K562 (cell line): ENCODE measurements around the gene DHRS13. TPM values are rescaled to one million over a fixed set of nuclear protein-coding genes. Genes with fewer than 3 reads are reported as not detected.

Source experiments
- BCOR ChIP-seq: fragments of 450-650 bp; IDR thresholded peaks from 2 replicates; pipeline ENCODE4 v1.6.1; 2016
- CBX3 ChIP-seq, 2 experiments: IDR thresholded peaks; 1 replicate in 1 of 2; 2 replicates in 1 of 2; pipeline ENCODE4 v1.6.1; 2012; ENCODE audit warnings: inconsistent platforms in 2 of 2, low read length in 2 of 2, borderline replicate concordance in 1 of 2, control low read depth in 1 of 2
- CHD1 ChIP-seq: fragments of 200-600 bp; sonication (generic); IDR thresholded peaks from one replicate; pipeline ENCODE4 v1.6.1; 2012; ENCODE audit warnings: mild to moderate bottlenecking, moderate library complexity, low read length, inconsistent platforms
- DDX20 ChIP-seq: fragments of 450-650 bp; IDR thresholded peaks from 2 replicates; pipeline ENCODE4 v1.6.1; 2016; ENCODE audit warnings: missing genetic modification characterization, low read depth, mild to moderate bottlenecking, missing compliant biosample characterization, moderate library complexity
- GABPB1 ChIP-seq: sonication (generic); formaldehyde crosslinking; IDR thresholded peaks from 2 replicates; pipeline ENCODE4 v1.8.0; 2022; ENCODE audit warnings: mild to moderate bottlenecking, missing genetic modification reagents
- HOMEZ ChIP-seq: fragments of 250-450 bp; sonication (Bioruptor Pico); IDR thresholded peaks from 2 replicates; pipeline ENCODE4 v1.4.0; 2020; ENCODE audit warnings: mild to moderate bottlenecking, moderate library complexity
- IRF2 ChIP-seq: sonication (generic); formaldehyde crosslinking; IDR thresholded peaks from 2 replicates; pipeline ENCODE4 v1.8.1; 2022; ENCODE audit warnings: mild to moderate bottlenecking, missing genetic modification reagents
- MAFF ChIP-seq: IDR thresholded peaks from 2 replicates; pipeline ENCODE4 v1.6.1; 2012; ENCODE audit warnings: low read length, improper control_type of control experiment
- NR4A1 ChIP-seq, 2 experiments: fragments of 250-450 bp in 1 of 2; fragments of 450-650 bp in 1 of 2; sonication (Bioruptor Pico) in 1 of 2; IDR thresholded peaks; 2 replicates each; pipeline versions ENCODE4 v1.4.0 to v1.6.1; 2016 to 2020; ENCODE audit warnings: mild to moderate bottlenecking in 2 of 2, missing compliant biosample characterization in 1 of 2, missing genetic modification characterization in 1 of 2, moderate library complexity in 1 of 2
- RAD21 ChIP-seq, 2 experiments: fragments of 250-450 bp in 1 of 2; fragments of 450-650 bp in 1 of 2; sonication (Bioruptor Pico) in 1 of 2; formaldehyde crosslinking in 1 of 2; IDR thresholded peaks in 1 of 2; conservative IDR thresholded peaks in 1 of 2; 2 replicates each; pipeline versions ENCODE4 v1.4.0 to v1.8.0; 2020 to 2022; ENCODE audit warnings: mild to moderate bottlenecking in 2 of 2, moderate library complexity in 1 of 2
- RAD51 ChIP-seq: fragments of 450-650 bp; IDR thresholded peaks from 2 replicates; pipeline ENCODE4 v1.7.1; 2016; ENCODE audit warnings: low read depth, mild to moderate bottlenecking, borderline replicate concordance
- RBBP5 ChIP-seq: fragments of 200-600 bp; sonication (generic); IDR thresholded peaks from 2 replicates; pipeline ENCODE4 v1.6.1; 2012; ENCODE audit warnings: borderline replicate concordance, mild to moderate bottlenecking, low read length, control low read depth, inconsistent platforms; ENCODE audit not compliant: insufficient read depth, poor library complexity, severe bottlenecking
- RFX1 ChIP-seq: fragments of 450-650 bp; IDR thresholded peaks from 2 replicates; pipeline ENCODE4 v1.6.1; 2016; ENCODE audit warnings: mild to moderate bottlenecking, moderate library complexity
- SMAD1 ChIP-seq: fragments of 150-350 bp; IDR thresholded peaks from 2 replicates; pipeline ENCODE4 v1.6.1; 2014; ENCODE audit warnings: low read length, low read depth; ENCODE audit not compliant: partially characterized antibody
- STAG1 ChIP-seq: sonication (generic); formaldehyde crosslinking; IDR thresholded peaks from 2 replicates; pipeline ENCODE4 v1.5.0; 2020; ENCODE audit warnings: missing genetic modification reagents, borderline replicate concordance
- STAT5A ChIP-seq: IDR thresholded peaks from 2 replicates; pipeline ENCODE4 v1.6.1; 2012; ENCODE audit warnings: low read length, inconsistent platforms, borderline replicate concordance
- TAL1 ChIP-seq: fragments of 450-650 bp; IDR thresholded peaks from 2 replicates; pipeline ENCODE4 v1.6.1; 2016; ENCODE audit warnings: mild to moderate bottlenecking
- TEAD2 ChIP-seq: fragments of 450-650 bp; IDR thresholded peaks from 2 replicates; pipeline ENCODE4 v1.6.1; 2016; ENCODE audit warnings: missing genetic modification characterization, control low read depth, missing compliant biosample characterization
- THRAP3 ChIP-seq: fragments of 450-650 bp; IDR thresholded peaks from 2 replicates; pipeline ENCODE4 v1.6.1; 2016; ENCODE audit warnings: mild to moderate bottlenecking, inconsistent platforms, borderline replicate concordance
- ZNF184 ChIP-seq: sonication (generic); formaldehyde crosslinking; IDR thresholded peaks from 2 replicates; pipeline ENCODE4 v1.5.0; 2020; ENCODE audit warnings: missing genetic modification reagents
- polyA plus RNA-seq, 8 experiments: library from polyadenylated mRNA; depleted of rRNA in 4 of 8; stranded (reverse) in 5 of 8; unstranded in 3 of 8; fragments of >200 nt; fragmentation: Nextera tagmentation in 2 of 8; fragmentation: Illumina TruSeq in 1 of 8; extraction: Ambion mirVana in 2 of 8; extraction: Trizol in 1 of 8; gene quantifications; 2 replicates each; pipeline versions ENCODE4 v1.2.1 to v1.2.3, GENCODE V29; 2011 to 2014; ENCODE audit warnings: inconsistent platforms in 1 of 8, missing spikeins in 1 of 8
- total RNA-seq, 7 experiments: library from RNA; depleted of rRNA in 6 of 7; stranded (reverse); fragments of >200 nt in 6 of 7; fragmentation: Illumina TruSeq in 2 of 7; extraction: Trizol in 2 of 7; gene quantifications; 2 replicates each; pipeline versions ENCODE4 v1.2.1 to v1.2.3, GENCODE V29; 2011 to 2021; ENCODE audit warnings: low replicate concordance in 1 of 7
- TF ChIP-seq, protein P1 (sequence below): fragments of 250-450 bp; sonication (Bioruptor Pico); IDR thresholded peaks from 2 replicates; pipeline ENCODE4 v1.4.0; 2020; ENCODE audit warnings: mild to moderate bottlenecking

Gene DHRS13
- total and polyA plus RNA-seq, 9 of the 15 experiments (the other 6 are each of a cell fraction or from before 2014, with no cell fraction given), result 0.32 to 52.3 (median 34.3) TPM; not detected in 1

- TF ChIP-seq TEAD2 (tag) (no peak), DDX20 (tag) (no peak), SMAD1 (no peak), NR4A1 (CRISPR knock-in tag; IDR thresholded peaks at IDR 0.05) (peak; percentile 80; the same call in 1 of the 2 replicates), NR4A1 (tag; IDR thresholded peaks at IDR 0.05) (no peak), RAD51 (no peak), ZNF184 (CRISPR knock-in tag) (no peak), GABPB1 (peak; percentile 61; the same call in 1 of the 2 replicates), STAG1 (no peak), BCOR (no peak), RFX1 (no peak), RBBP5 (peak; percentile 56), STAT5A (no peak), CHD1 (no peak), MAFF (no peak), CBX3 (IDR thresholded peaks at IDR 0.05; ENCODE audit: borderline replicate concordance in 1 of 2, low read length in 2 of 2) (no peak), THRAP3 (no peak), TAL1 (no peak), RAD21 (CRISPR knock-in tag; conservative IDR thresholded peaks at IDR 0.05 in 1 of 2, IDR thresholded peaks at IDR 0.05 in 1 of 2) (no peak), HOMEZ (CRISPR knock-in tag) (0 out of 2 replicates have a peak, but pooled peaks have one; percentile 44), IRF2 (CRISPR knock-in tag) (no peak)
- TF ChIP-seq, protein P1, sequence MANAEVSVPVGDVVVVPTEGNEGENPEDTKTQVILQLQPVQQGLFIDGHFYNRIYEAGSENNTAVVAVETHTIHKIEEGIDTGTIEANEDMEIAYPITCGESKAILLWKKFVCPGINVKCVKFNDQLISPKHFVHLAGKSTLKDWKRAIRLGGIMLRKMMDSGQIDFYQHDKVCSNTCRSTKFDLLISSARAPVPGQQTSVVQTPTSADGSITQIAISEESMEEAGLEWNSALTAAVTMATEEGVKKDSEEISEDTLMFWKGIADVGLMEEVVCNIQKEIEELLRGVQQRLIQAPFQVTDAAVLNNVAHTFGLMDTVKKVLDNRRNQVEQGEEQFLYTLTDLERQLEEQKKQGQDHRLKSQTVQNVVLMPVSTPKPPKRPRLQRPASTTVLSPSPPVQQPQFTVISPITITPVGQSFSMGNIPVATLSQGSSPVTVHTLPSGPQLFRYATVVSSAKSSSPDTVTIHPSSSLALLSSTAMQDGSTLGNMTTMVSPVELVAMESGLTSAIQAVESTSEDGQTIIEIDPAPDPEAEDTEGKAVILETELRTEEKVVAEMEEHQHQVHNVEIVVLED (CRISPR knock-in tag), result no peak
Observed at GRCh38 chr17:28897769-28898526, 4.9 kb downstream of the DHRS13 start (continued).
